HG02763 (cell line): ENCODE data around the gene USP35.

Source experiments
- ATAC-seq: cut with Tn5 transposase; IDR thresholded peaks from one replicate; pipeline ENCODE4 v1.9.1; 2021; ENCODE audit warnings: mild to moderate bottlenecking, moderate library complexity; ENCODE audit not compliant: unreplicated experiment

Gene USP35

DNA sequence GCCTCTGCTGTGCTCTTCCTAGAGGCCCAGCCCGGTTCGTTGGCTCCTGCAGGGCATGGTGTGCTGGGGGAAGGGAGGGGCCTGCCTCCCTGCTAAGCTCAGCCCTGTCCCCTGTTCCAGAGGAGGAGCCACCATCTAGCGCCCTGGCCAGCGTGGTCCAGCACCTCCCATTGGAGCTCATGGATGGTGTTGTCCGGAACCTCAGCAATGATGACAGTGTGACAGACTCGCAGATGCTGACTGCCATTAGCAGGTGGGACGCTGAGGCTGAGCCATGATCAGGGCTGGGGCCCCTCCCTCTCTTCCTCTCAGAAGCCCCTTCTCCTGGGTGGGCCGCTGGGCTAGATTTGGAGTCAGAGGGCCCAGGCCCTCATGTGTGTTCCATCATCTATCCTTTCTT lies 9.1 kb downstream of the USP35 start:
- no peak for ATAC-seq

DNA sequence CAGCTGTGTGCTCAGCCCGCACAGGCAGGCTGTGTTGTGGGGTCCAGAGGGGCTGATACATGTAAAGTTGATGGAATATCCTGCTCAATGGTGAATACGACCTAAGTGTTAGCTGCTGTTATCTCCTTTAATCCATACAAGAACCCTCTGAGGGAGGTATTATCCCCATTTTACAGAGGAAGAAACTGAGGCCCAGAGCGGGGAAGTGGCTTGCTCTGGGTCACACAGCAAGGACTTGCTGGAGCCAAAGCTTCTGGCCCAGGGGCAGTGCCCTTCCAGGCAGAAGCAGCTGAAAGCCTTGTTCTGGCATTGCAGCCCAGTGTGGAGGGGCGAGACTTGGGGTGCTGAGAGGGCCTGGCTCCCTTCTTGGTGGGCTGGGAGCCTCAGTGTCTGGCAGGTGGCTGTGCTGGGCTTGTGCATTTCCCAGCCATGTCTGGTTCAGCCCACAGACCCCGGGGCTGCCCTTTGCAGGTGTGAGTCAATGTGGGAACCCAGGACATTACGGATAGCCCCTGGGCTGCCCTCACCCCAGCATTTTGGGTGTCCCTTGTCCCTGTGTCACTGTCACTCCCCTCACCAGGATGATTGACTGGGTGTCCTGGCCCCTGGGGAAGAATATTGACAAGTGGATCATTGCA lies 10.4 kb downstream of the USP35 start:
- no peak for ATAC-seq

DNA sequence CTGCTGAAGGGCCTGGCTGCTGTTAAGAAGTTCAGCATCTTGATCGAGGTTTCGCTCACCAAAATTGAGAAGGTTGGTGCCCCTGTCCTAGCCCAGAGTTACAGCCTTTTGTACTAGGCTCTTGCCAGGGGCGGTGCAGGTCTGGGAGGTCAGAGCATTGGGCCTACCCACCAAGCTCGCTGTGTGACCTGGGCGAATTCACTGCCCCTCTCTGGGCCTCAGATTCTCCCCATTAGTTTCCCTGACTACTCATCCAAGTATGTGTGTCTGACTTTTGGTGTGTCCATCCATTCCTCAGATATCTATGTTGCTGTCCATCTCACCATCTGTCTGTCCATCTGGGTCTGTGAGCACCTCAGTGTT lies 10.9 kb downstream of the USP35 start:
- no peak for ATAC-seq

DNA sequence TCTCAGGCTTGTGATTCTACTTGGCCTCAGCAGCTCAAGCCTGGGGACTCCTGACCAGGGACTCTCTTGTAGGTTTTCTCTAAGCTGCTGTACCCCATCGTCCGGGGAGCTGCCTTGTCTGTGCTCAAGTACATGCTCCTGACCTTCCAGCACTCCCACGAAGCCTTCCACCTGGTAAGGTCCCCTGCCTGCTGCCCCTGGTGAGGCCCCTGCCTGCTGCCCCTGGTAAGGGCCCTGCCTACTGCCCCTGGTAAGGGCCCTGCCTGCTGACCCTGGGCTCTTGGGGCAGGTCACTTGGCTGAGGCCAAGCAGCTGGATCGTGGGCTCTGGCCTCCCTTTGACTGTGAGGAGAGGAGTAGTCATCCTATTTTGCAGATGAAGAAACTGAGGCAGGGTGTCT lies 11.3 kb downstream of the USP35 start:
- no peak for ATAC-seq

DNA sequence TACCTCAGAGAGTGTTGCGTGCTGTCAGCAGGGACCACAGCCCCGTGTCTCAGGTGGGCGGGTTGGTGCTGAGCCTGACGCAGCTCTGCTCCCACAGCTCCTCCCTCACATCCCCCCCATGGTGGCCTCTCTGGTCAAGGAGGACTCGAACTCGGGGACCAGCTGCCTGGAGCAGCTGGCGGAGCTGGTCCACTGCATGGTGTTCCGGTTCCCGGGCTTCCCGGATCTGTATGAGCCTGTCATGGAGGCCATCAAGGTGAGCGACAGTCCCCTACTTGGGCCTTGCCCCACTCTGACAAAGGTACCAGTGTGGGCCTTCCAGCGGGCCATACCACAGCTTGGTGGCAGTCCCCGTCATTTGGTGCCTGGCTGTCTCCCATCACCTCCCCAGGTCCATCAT lies 11.8 kb downstream of the USP35 start:
- no peak for ATAC-seq

DNA sequence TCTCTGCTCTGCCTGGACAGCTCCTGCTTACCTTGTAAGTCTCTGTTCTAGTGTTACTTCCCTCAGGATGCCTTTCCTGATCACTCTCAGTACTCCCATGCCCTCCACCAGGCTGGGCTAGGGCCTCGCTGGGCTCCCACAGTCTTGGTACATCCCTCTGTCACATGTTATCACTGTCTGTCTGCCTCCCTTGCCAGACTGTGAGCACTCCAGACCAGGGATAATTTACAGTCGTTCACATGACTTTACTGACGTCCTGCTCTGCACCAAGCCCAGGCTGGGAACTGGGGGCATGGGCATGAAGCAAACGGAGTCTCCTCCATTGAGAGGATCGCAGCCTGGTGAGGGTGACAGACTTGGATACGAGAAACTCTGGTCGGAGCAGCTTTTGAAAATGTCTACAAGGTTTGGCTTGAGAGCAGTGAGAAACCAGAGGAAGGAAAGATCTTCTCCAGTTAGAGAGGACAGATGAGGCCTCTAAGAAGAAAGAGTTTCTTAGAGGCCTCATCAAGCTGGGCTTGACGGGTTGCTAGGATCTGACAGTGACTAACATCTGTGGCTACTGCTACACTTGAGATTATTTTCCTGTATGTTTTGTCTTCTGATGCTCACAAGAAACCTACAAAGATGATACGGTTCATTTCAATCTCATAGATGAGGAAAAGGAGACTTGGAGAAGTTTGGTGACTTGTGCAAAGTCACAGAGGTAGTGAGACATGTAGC lies 12.5 kb downstream of the USP35 start:
- no peak for ATAC-seq

DNA sequence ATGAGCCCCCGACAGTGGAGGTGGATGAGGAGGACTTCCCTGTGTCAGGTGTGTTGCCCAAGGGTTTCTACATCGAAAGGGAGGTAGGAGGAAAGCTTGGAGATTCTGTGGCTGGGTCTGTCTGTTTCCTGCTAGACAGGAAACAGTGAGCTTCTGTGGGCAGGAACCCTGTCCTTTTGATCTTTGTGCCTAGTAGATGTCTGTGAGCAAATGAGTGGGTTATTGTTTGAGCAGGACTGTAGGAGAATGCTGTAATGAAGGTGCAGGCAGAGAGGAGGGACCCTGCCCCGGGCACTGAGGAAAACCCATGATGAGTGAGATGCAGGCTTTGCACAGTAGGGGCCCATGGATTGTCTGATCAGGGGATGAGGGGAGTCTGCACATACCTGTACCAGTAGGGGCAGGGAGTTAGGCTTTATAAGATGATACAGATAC lies 14.0 kb downstream of the USP35 start:
- no peak for ATAC-seq

DNA sequence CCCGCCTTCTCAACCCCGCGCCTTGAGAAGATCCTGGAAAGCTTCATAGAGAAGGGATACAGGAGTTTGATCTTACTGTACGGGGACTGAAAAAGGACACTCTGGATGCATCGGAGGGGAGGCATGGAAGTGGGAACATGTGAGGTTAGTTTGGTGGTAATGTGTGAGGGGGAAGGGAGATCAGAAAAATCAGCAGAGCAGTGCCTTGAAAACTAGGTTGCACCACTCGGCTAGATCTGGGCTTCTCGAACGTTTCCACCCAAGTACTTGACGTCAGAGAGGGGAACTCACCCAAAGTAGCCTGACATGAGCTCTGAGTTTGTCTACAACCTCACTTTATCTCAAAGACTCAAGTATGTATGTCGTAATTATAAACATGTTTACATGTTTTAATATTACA lies 14.5 kb downstream of the USP35 start:
- no peak for ATAC-seq

DNA sequence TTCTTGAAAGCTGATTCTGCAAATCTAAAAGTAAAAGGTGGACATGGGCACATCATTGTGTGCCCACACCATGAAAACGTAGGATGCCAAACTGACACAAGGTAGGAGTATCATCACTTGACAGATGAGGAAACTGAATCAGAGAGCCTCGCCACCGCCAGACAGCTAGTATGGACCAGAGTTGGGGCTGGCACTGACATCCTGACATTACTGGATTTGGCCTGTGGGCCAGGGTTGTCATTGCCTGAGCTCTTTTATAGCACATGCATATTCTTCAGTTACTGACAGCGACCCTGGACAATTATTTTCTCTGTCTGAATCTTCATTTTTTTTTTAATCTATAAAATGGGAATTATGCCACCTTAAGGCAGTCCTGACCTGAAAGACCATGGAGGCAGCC lies 16.5 kb downstream of the USP35 start:
- ATAC-seq: no peak

DNA sequence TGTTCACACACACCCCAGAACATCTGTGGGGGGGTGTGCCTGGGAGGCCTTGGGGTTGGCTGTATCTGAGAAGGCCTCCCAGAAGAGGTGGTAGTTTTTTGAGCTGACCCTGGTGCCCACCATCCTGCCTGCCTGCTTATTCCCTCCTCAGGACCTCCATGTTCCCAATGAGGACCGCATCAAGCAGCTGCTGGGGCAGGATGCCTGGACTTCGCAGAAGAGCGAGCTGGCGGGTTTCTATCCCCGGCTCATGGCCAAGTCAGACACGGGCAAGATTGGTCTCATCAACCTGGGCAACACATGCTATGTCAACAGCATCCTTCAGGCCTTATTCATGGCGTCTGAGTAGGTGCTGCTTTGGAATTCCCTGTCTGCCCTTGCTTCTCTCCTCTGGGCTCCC lies 17.0 kb downstream of the USP35 start:
- ATAC-seq: no peak

DNA sequence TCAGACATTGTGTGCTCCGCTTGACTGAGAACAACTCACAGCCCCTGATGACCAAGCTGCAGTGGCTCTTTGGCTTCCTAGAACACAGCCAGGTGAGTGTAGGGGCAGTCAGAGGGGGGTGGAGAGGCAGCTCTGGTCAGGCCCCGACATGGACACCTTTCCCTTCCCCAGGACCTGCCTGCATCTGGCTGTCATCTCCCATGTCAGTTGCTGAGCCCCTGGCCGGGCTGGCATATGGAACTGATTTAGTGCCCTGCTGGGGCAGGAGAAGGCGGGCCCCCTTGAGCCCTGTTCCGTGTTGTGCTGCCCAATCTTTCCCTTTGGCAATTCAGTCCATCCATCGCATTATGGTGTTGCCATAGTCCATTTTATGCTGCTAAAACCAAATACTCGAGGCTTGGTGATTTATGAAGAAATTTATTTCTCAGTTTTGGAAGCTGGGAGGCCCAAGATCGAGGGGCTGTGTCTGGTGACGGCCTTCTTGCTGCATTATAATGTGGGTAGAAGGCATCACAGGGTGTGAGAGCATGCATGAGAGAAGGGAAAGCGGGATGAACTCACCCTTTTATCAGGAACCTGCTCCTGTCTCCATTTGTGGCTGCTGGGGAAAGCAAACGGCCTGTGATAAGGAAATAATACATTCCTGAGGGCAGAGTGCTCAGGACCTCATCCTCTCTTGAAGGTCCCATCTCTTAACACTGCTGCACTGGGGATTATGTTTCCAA lies 19.0 kb downstream of the USP35 start:
- ATAC-seq: no peak

DNA sequence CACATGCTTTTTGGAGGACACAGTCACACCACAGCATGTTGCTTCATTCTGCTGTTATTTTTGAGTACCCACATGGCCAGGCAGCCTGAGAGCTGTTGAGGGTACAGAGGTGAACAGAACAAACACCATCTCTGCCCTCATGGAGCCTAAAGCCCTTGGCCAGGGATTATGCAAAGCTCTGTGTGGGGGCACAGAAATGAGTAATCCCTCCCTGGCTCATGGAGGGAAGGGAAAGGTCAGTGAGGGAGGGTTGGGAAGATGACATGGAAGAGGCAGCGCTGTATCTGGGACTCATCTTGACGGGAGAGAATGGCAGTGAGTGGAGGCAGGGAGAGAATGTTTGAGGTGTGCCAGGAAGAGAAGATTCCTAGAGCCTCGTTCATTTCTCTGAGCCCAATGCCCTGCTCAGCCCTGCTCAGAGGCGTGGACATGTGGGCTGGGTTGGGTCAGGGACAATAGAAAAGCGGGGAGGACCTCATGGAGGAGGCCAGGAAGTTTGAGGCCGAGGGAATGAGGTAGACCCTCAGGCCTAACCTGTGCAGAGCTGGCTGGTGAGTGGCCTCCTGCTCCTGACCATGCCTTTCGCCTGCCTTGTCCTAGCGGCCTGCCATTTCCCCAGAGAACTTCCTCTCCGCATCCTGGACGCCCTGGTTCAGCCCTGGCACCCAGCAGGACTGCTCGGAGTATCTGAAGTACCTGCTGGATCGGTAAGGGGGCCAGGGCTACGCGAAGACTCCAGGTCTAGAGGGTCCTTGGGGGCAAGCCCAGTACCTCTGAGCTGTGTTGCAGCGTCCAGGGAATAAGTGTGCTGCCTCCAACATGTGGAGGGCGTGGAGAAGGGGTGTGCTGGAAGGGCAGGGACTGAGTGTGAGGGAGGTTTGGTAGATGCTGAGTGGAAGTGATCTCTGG lies 19.8 kb downstream of the USP35 start:
- no peak for ATAC-seq

DNA sequence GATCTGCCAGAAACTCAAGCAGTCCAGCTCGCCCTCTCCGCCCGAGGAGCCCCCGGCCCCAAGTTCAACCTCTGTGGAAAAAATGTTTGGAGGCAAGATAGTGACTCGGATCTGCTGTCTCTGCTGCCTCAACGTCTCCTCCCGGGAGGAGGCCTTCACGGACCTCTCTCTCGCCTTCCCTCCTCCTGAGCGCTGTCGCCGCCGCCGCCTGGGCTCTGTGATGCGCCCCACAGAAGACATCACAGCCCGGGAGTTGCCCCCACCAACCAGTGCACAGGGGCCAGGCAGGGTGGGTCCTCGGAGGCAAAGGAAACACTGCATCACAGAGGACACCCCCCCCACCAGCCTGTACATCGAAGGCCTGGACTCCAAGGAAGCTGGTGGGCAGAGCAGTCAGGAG lies 20.8 kb downstream of the USP35 start:
- ATAC-seq: no peak

DNA sequence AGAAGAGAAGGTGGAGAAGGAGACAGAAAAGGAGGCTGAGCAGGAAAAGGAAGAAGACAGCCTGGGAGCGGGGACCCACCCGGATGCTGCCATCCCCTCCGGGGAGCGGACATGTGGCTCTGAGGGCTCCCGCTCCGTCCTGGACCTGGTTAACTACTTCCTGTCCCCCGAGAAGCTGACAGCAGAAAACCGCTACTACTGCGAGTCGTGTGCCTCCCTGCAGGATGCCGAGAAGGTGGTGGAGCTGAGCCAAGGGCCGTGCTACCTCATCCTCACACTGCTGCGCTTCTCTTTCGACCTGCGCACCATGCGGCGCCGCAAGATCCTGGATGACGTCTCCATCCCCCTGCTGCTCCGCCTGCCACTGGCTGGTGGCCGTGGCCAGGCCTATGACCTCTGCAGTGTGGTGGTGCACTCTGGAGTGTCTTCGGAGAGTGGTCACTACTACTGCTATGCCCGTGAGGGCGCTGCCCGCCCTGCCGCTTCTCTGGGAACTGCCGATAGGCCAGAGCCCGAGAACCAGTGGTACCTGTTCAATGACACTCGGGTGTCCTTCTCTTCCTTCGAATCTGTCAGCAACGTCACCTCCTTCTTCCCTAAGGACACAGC lies 21.4 kb downstream of the USP35 start:
- ATAC-seq: no peak

DNA sequence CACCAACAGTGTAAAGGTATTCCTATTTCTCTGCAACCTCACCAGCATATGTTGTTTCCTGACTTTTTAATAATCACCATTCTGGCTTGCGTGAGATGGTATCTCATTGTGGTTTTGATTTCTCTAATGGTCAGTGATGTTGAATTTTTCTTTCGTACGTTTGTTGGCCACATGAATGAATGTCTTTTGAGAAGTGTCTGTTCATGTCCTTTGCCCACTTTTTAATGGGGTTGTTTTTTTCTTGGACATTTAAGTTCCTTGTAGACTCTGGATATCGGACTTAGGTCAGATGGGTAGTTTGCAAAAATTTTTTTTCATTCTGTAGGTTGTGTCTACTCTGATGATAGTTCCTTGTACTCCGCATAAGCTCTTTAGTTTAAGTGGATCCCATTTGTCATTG lies 22.8 kb downstream of the USP35 start:
- ATAC-seq: no peak

DNA sequence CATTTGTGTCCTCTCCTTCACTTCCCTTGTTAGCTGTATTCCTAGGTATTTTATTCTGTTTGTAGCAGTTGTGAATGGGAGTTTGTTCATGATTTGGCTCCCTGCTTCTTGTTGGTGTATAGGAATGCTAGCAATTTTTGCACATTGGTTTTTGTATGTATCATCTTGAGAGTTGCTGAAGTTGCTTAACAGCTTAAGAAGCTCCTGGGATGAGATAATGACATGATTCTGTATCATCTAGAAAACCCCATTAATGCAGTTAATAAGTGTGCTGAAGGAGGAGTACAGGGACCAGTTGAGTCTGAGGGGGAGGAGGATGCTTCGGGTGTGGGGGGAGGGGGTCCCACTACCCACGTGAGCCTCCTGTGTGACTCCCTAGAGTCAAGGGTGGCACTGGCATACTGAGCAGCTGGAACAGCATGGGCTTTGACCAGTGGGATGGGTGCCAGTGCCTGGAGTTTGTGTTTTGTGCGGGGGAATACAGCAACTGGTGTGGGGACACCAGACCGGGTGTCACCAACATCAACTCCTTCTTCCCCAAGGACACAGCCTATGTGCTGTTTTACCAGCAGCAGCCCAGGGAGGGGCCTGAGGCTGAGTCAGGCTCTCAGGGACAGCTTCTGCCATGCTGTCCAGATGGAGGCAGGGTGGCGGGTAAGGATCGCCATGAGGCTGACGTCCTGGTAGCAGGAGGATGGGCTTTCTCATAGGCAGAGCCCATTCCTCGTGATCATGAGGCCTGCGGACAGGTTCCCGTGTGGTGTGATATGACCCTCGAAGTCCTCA lies 24.1 kb downstream of the USP35 start:
- no peak for ATAC-seq

DNA sequence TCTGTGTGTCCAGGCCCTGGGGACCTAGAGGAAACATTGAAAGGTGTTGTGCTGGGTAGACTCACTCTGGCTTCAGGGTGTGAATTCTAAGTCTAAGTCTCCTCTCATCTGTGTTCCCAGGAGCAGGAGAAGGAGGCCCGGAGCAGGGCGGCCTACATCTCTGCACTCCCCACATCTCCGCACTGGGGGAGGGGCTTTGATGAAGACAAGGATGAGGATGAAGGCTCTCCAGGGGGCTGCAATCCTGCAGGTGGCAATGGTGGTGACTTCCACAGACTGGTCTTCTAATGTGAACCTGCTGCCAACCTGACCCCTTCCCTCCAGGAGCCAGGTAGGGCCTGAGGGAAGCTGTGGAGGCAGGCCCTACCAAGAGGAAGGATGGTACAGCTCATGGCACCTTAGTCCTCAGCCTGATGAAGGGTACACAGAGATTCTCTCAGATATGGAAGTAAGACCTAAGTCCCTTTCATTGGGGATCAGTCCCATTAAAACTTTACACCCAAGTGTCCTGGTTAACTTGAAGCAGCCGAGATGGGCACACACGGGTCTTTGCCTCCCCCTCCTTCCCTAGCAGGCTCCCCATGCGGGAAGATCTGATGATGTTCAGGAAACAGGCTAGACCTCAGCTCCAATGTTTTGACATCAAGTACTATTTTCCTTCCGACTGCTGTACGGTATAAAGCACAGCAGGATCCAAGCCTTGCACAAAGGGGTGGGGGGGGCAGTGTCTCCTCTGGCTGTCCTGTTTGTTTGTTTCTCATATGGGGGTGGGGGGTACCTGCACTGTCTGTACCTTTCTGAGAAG lies 25.0 kb downstream of the USP35 start:
- no peak for ATAC-seq

DNA sequence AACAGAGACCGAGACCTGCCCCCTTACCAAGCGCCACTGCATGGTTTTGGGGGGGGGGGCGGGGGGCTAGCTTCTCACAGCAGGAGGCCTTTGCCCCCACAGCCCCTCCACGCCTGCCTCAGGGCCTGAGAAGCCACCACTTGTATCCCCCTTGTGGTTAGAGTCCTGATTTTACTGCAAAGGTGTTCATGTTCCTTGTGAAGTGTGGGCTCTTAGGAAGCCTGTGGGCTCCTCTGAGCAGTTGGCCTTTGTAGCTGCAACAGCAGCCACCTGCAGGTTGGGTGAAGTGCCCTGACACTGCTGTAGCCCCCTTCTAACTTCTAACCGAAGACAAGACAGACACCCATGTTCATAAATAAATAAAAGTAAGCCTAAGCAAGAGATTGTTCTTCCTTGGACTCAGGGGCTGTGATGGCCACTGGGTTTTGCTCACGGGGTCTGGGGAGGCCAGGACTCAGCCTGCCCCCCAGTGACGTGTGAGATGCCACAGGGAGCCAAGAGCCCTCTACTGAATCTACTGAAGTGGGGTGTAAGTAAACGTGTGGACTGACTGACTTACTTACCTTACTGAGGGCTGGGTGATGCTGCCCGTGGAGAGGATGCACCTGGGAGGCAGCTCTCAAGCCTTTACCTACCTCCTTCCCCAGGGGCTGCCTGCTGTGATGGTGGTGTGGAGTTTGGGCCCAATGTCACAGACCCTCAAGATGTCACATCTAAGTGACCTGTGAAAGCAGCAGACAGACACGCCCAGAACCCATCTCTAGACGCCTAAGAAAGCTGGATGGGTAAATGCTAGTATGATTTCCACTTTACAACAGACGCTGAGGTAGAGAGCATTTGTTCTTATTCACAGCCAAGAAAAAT lies 25.8 kb downstream of the USP35 start:
- ATAC-seq: no peak
